ENCODE data around the gene CPN2. TPM values are rescaled to one million over a fixed set of nuclear protein-coding genes. Genes with fewer than 3 reads are reported as not detected.

CPN2 gene
- total and polyA plus RNA-seq, 9 donors: 0.04 to 0.21 (median 0.07) TPM; not detected in 3

- no peak overlapping the region for H3K4me3 ChIP-seq (ENCODE audit: low read length)
- no peak for DNase-seq
- peaks cover 23% of the 10 kb centered on the region for H3K4me1 ChIP-seq (ENCODE audit: control insufficient read depth, insufficient read depth, low read length)
- H3K9me3 ChIP-seq (replicated peaks; ENCODE audit: control insufficient read depth, low read depth, low read length): no peaks in the 10 kb centered on the region
- H3K27me3 ChIP-seq (ENCODE audit: control insufficient read depth, insufficient read depth, low read length): peaks cover 36% of the 10 kb centered on the region
- 81% methylated on average over 8 of the region's 14 CpGs for WGBS (ENCODE audit: insufficient coverage)
- H3K27ac ChIP-seq (ENCODE audit: low read length): no peak overlapping the region
- no peaks in the 10 kb centered on the region for H3K36me3 ChIP-seq (ENCODE audit: control insufficient read depth, insufficient read depth, low read length)
Measured at GRCh38 chr3:194373028-194373427, 21.9 kb upstream of the CPN2 start.

DNA sequence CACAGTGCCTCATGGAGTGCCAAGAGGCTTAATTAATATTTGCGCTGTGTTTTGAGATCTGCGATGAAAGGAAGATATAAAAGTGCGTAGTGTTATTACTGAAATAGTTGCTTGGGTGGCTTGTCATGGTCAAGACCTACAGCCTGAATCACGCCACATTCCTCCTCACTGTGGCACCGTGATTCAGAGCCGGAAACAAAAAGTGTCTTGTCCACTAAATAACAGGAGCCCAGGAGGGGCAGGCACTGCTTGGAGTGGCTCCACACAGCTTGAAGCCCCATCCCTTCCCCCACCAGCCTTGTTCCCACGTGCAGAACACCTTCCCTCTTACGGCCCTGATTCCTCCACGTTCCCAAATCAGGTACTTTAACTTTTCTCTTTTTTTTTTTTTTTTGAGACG is 19.6 kb upstream of the CPN2 start:
- Histone ChIP-seq H3K27me3 (ENCODE audit: control insufficient read depth, insufficient read depth, low read length) (peaks cover 37% of the 10 kb centered on the region), H3K9me3 (replicated peaks; ENCODE audit: control insufficient read depth, low read depth, low read length) (no peaks in the 10 kb centered on the region), H3K4me1 (ENCODE audit: control insufficient read depth, insufficient read depth, low read length) (peaks cover 31% of the 10 kb centered on the region), H3K27ac (ENCODE audit: low read length) (no peak overlapping the region), H3K4me3 (ENCODE audit: low read length) (no peak overlapping the region), H3K36me3 (ENCODE audit: control insufficient read depth, insufficient read depth, low read length) (no peaks in the 10 kb centered on the region)
- WGBS (ENCODE audit: insufficient coverage): 82% methylated on average over 6 of the region's 10 CpGs
- DNase-seq: no peak

DNA sequence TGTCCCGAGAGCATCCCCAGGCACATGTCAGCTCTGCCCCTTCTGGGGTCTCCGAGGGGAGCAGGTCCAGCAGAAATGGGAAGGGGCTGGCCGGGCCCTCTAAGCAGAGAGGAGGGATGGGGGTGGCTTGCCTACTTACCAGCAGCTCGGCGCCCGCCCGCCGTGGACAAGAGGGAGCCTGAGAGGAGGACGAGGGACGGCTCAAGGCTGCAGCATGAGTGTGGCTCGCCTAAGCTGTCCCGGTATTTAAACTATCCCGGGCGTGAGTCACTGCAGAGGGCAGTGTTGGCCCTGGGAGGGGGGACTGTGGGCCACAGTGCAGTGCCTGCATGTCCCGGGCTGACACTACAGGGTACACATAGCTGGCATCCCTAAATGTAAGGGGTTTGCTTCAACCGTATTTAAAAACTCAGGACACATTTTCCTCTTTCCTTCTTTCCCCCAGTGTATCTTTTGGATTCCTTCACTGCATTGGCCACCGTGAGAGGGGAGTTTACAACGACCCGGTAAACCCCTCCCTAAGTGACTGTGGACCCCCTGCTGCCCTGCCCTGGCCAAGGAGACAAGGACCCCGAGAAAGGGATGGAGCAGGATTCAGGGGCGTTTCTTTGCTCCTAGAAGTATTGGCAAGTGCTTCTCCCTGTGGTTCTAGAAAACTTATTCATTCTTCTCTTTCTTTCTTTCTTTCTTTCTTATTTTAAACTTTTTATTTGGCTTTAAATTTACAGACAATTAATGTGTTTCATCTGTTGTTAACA is 18.6 kb upstream of the CPN2 start, which contains the start of gene LRRC15:
Gene LRRC15 (minus strand): TSS at position 222 of the 758 bp plus-strand sequence. CDS start 8,700 bp downstream, outside the sequence.
- WGBS (ENCODE audit: insufficient coverage): 22% methylated on average over 13 of the region's 21 CpGs
- Histone ChIP-seq H3K27me3 (ENCODE audit: control insufficient read depth, insufficient read depth, low read length) (peaks cover 32% of the 10 kb centered on the region), H3K9me3 (replicated peaks; ENCODE audit: control insufficient read depth, low read depth, low read length) (no peaks in the 10 kb centered on the region), H3K27ac (ENCODE audit: low read length) (no peak within 1 kb of the TSS), H3K4me3 (ENCODE audit: low read length) (no peak within 1 kb of the TSS), H3K36me3 (ENCODE audit: control insufficient read depth, insufficient read depth, low read length) (no peaks in the 10 kb centered on the region), H3K4me1 (ENCODE audit: control insufficient read depth, insufficient read depth, low read length) (peaks cover 34% of the 10 kb centered on the region)
- peak; percentile 30 for DNase-seq

DNA sequence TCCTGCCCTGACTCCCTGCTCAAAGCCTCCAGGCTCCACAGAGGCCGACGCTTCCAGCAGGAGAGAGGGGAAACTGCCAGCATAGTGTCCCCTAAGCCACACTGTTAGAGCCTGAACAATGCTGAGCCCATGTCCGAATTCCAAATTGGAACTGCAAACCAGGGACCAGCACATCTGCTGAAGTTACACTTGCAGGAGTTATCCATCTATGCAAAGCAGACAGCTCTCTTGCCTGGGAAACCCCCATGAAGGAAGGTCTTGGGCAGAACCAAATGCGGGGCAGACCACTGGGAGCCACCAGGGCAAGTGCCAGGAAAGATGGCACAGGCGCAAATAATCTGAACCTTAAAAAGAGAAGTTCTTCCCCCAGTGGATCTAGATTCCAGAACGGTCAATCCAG is 17.8 kb upstream of the CPN2 start:
- peak; percentile 52 for DNase-seq
- no peak overlapping the region for H3K27ac ChIP-seq (ENCODE audit: low read length)
- H3K36me3 ChIP-seq (ENCODE audit: control insufficient read depth, insufficient read depth, low read length): no peaks in the 10 kb centered on the region
- H3K27me3 ChIP-seq (ENCODE audit: control insufficient read depth, insufficient read depth, low read length): peaks cover 31% of the 10 kb centered on the region
- no peaks in the 10 kb centered on the region for H3K9me3 ChIP-seq (replicated peaks; ENCODE audit: control insufficient read depth, low read depth, low read length)
- H3K4me3 ChIP-seq (ENCODE audit: low read length): no peak overlapping the region
- 57% methylated on average over 6 of the region's 6 CpGs for WGBS (ENCODE audit: insufficient coverage)
- peaks cover 42% of the 10 kb centered on the region for H3K4me1 ChIP-seq (ENCODE audit: control insufficient read depth, insufficient read depth, low read length)

DNA sequence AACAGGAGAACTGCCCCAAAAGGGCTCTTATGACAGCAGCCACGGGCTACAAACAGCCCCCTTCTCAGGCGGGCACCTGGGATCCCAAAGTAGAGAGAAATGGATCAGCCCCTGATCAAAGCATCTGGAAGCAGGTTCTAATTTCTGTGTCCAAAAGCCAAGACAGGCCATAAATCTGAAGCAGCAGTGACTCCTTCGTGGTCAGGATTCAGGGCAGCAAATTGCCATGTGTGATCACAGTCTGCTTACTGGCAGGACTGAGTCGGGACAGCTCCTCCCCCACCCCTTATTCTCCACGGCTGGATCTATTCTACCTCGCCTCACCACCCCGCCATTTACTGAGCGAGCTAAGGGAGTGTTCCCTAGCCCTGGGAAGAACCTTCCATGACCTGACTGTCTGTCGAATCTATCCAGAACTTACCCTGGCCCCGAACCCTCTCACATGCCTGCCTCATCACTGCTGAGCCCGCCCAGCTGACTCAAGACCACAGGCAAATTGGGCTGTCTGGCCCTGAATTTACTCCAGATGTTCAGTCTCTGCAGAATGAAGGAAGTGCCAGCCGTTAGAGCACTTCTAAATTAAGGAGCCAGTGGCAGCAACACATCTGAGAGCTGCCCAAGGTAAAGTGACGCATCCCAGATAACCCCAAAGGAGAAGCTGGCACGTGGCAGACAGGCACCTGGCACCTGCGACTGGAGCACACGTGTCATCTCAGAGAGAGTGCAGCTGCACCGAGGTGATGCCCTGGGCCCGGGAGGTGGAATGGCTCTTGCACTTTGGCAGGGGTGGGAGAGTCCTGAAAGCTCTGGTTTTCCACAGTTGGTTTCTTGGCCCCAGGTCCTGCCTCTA is 17.1 kb upstream of the CPN2 start:
- Histone ChIP-seq H3K4me1 (ENCODE audit: control insufficient read depth, insufficient read depth, low read length) (peaks cover 44% of the 10 kb centered on the region), H3K4me3 (ENCODE audit: low read length) (no peak overlapping the region), H3K9me3 (replicated peaks; ENCODE audit: control insufficient read depth, low read depth, low read length) (no peaks in the 10 kb centered on the region), H3K36me3 (ENCODE audit: control insufficient read depth, insufficient read depth, low read length) (no peaks in the 10 kb centered on the region), H3K27ac (ENCODE audit: low read length) (peak overlapping the region; percentile 31), H3K27me3 (ENCODE audit: control insufficient read depth, insufficient read depth, low read length) (peaks cover 31% of the 10 kb centered on the region)
- WGBS (ENCODE audit: insufficient coverage): 24% methylated on average over 15 of the region's 18 CpGs
- DNase-seq: peak; percentile 73

- no peaks in the 10 kb centered on the region for H3K36me3 ChIP-seq (ENCODE audit: control insufficient read depth, insufficient read depth, low read length)
- DNase-seq: no peak
- peaks cover 34% of the 10 kb centered on the region for H3K27me3 ChIP-seq (ENCODE audit: control insufficient read depth, insufficient read depth, low read length)
- WGBS (ENCODE audit: insufficient coverage): 62% methylated on average over 9 of the region's 12 CpGs
- H3K4me1 ChIP-seq (ENCODE audit: control insufficient read depth, insufficient read depth, low read length): peaks cover 44% of the 10 kb centered on the region
- H3K9me3 ChIP-seq (replicated peaks; ENCODE audit: control insufficient read depth, low read depth, low read length): no peaks in the 10 kb centered on the region
- no peak overlapping the region for H3K4me3 ChIP-seq (ENCODE audit: low read length)
- H3K27ac ChIP-seq (ENCODE audit: low read length): no peak overlapping the region
Measured at GRCh38 chr3:194365978-194366490, 14.9 kb upstream of the CPN2 start.

- Histone ChIP-seq H3K9me3 (replicated peaks; ENCODE audit: control insufficient read depth, low read depth, low read length) (no peaks in the 10 kb centered on the region), H3K4me1 (ENCODE audit: control insufficient read depth, insufficient read depth, low read length) (peaks cover 44% of the 10 kb centered on the region), H3K4me3 (ENCODE audit: low read length) (no peak overlapping the region), H3K27me3 (ENCODE audit: control insufficient read depth, insufficient read depth, low read length) (peaks cover 33% of the 10 kb centered on the region), H3K36me3 (ENCODE audit: control insufficient read depth, insufficient read depth, low read length) (no peaks in the 10 kb centered on the region), H3K27ac (ENCODE audit: low read length) (no peak overlapping the region)
- WGBS (ENCODE audit: insufficient coverage): 80% methylated on average over 5 of the region's 6 CpGs
- DNase-seq: no peak
Measured at GRCh38 chr3:194365526-194365925, 14.4 kb upstream of the CPN2 start.

GRCh38 chr3:194364652-194365434 is 13.7 kb upstream of the CPN2 start:
- Histone ChIP-seq H3K9me3 (replicated peaks; ENCODE audit: control insufficient read depth, low read depth, low read length) (no peaks in the 10 kb centered on the region), H3K36me3 (ENCODE audit: control insufficient read depth, insufficient read depth, low read length) (no peaks in the 10 kb centered on the region), H3K4me3 (ENCODE audit: low read length) (no peak overlapping the region), H3K27ac (ENCODE audit: low read length) (peak overlapping the region; percentile 65), H3K4me1 (ENCODE audit: control insufficient read depth, insufficient read depth, low read length) (peaks cover 43% of the 10 kb centered on the region), H3K27me3 (ENCODE audit: control insufficient read depth, insufficient read depth, low read length) (peaks cover 33% of the 10 kb centered on the region)
- 22% methylated on average over 9 of the region's 20 CpGs for WGBS (ENCODE audit: insufficient coverage)
- peak; percentile 91 for DNase-seq

GRCh38 chr3:194364314-194364651 is 13.2 kb upstream of the CPN2 start:
- Histone ChIP-seq H3K27ac (ENCODE audit: low read length) (peak overlapping the region; percentile 65), H3K9me3 (replicated peaks; ENCODE audit: control insufficient read depth, low read depth, low read length) (no peaks in the 10 kb centered on the region), H3K4me3 (ENCODE audit: low read length) (no peak overlapping the region), H3K36me3 (ENCODE audit: control insufficient read depth, insufficient read depth, low read length) (no peaks in the 10 kb centered on the region), H3K4me1 (ENCODE audit: control insufficient read depth, insufficient read depth, low read length) (peaks cover 37% of the 10 kb centered on the region), H3K27me3 (ENCODE audit: control insufficient read depth, insufficient read depth, low read length) (peaks cover 30% of the 10 kb centered on the region)
- peak; percentile 18 for DNase-seq
- WGBS (ENCODE audit: insufficient coverage): no CpG with 5 or more reads among the region's 3 CpGs

Data from muscle of leg (tissue), 11 donors.